LNCAP (cell line): ENCODE results near the gene GREB1L.

Source experiments
- CTCF ChIP-seq: fragments of 450-650 bp; IDR thresholded peaks from 2 replicates; pipeline ENCODE4 v1.5.1; 2017; ENCODE audit warnings: mild to moderate bottlenecking

GREB1L gene

GRCh38 chr18:21404426-21404825, 162.4 kb downstream of the GREB1L start:
- TF ChIP-seq CTCF = no peak

DNA sequence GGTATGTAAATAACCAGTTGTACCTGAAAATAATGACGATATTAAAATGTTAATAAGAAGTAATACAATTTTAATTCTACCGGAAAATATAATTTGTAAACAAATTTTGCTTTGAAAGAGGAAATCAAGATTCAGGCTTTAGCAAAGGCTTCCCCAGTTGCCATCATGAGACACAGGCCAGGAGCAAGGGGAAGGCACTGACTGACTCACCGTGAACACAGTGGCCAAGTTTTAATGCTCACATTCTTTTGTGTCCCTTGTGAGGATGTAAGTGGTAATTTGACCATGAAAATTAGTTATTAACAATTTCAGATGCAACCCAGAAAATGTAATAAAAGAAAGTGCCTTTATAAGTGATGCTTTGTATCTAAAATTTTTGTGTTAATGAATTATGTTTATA, 164.1 kb downstream of the GREB1L start:
- no peak for TF ChIP-seq CTCF

- no peak for TF ChIP-seq CTCF
These were observed 166.6 kb downstream of the GREB1L start for GRCh38 chr18:21408681-21409080.

- no peak for TF ChIP-seq CTCF
These were observed 191.4 kb downstream of the GREB1L start for GRCh38 chr18:21433436-21433835.

GRCh38 chr18:21439431-21439846, 197.4 kb downstream of the GREB1L start:
- TF ChIP-seq CTCF = no peak

GRCh38 chr18:21441670-21442069, 199.6 kb downstream of the GREB1L start:
- TF ChIP-seq CTCF = no peak

DNA sequence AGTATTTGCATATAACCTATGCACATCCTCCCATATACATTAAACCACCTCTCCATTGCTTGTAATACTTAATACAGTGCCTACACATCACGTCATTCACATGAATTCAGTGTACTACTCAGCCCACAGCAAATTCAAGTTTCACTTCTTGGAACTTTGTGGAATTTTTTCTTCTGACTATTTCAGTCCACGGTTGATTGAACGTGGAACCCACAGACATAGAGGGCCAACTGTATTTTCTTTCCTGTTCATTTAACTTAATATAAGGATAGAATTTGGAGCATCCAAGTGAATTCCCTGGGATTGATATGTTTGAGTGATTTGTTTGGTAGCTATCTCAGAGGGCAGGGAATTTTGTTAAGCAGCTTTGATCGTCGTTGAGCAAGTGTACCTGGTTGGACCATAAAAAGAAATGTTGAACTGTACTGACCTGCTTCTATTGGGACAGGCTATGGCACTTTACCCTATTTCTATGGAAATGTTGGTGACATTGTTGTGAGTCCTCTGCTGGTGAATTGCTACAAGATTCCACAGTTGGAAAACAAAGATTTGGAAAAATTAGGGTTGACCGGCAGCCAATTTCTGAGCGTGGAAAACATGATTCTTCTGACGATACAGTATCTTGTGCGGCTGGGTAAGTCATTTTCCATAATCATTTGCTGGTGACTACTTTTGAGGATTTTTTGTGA, 201.9 kb downstream of the GREB1L start:
- no peak for TF ChIP-seq CTCF
